ENCODE data around the gene MCM7.

DNA sequence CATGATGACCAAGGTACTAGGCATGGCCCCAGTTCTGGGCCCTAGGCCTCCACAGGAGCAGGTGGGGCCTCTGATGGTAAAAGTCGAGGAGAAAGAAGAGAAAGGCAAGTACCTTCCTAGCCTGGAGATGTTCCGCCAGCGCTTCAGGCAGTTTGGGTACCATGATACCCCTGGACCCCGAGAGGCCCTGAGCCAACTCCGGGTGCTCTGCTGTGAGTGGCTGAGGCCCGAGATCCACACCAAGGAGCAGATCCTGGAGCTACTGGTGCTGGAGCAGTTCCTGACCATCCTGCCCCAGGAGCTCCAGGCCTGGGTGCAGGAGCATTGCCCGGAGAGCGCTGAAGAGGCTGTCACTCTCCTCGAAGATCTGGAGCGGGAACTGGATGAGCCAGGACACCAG, 44.2 kb downstream of the MCM7 start:
- TF ChIP-seq, protein P1, sequence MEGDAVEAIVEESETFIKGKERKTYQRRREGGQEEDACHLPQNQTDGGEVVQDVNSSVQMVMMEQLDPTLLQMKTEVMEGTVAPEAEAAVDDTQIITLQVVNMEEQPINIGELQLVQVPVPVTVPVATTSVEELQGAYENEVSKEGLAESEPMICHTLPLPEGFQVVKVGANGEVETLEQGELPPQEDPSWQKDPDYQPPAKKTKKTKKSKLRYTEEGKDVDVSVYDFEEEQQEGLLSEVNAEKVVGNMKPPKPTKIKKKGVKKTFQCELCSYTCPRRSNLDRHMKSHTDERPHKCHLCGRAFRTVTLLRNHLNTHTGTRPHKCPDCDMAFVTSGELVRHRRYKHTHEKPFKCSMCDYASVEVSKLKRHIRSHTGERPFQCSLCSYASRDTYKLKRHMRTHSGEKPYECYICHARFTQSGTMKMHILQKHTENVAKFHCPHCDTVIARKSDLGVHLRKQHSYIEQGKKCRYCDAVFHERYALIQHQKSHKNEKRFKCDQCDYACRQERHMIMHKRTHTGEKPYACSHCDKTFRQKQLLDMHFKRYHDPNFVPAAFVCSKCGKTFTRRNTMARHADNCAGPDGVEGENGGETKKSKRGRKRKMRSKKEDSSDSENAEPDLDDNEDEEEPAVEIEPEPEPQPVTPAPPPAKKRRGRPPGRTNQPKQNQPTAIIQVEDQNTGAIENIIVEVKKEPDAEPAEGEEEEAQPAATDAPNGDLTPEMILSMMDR (IDR thresholded peaks at IDR 0.05), result no peak
- no peak for TF ChIP-seq POLR2A (IDR thresholded peaks at IDR 0.05)

All from thyroid gland (tissue), 4 donors.